ENCODE results near the gene TAMM41. TPM values are rescaled to one million over a fixed set of nuclear protein-coding genes. Genes with fewer than 3 reads are reported as not detected.

The TAMM41 gene
- total and polyA plus RNA-seq, 10 of the 15 experiments (the other 5 are each of a cell fraction or from before 2014, with no cell fraction given), result 10.4 to 36.6 (median 18.3) TPM

DNA sequence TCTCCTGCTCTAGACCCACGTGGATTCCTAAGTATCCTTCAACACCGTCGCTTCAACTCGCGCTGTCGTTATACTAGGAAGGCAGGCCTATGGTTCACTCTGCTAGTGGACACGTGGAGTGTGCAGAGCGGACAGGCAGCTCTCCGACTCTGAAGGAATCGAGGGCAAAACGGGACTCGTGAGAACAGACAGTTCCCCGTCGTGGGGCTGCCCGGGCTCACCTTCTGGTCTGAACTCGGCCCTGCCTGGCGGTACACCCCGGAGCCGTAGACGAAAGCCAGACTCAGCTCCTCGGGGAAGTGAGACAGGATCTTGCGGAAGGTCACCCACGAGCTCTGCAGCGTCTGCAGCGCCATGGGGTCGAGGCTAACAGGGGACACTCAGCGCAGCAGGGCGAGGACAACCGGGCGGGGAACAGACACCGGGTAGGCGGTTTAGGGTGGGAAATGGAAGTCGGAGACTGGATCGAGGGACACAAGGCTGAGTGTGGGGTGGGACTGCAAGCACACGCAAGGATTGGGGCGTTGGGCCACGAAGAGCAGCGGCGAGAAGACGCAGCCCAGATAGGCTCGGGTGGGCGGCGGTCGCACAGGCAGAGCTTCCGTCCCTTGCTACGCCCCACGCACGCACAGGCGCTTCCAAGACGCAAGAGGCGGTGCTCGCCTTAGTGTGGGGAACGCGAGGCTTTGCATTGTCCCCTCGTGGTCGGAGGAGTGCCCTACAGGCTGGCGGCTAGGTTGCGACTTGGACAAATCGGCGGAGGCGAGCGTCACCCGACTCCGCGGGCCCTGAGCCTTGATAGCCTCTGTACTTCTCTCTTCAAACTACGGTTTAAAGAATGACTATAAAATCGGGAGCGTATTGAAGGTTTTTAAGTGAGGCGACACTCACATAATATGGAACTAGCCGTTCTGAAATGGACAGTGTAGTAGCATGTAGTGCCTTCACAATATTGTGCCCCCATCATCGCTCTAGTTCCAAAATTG is at the start of gene TAMM41 (continued):
- TF ChIP-seq, protein P1, sequence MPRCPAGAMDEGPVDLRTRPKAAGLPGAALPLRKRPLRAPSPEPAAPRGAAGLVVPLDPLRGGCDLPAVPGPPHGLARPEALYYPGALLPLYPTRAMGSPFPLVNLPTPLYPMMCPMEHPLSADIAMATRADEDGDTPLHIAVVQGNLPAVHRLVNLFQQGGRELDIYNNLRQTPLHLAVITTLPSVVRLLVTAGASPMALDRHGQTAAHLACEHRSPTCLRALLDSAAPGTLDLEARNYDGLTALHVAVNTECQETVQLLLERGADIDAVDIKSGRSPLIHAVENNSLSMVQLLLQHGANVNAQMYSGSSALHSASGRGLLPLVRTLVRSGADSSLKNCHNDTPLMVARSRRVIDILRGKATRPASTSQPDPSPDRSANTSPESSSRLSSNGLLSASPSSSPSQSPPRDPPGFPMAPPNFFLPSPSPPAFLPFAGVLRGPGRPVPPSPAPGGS (IDR thresholded peaks at IDR 0.05; ENCODE audit: borderline replicate concordance, insufficient read depth, low read depth, low read length, poor library complexity, severe bottlenecking), result no peak
- TF ChIP-seq TARDBP (IDR thresholded peaks at IDR 0.05; ENCODE audit: borderline replicate concordance) (no peak), IRF5 (IDR thresholded peaks at IDR 0.05; ENCODE audit: borderline replicate concordance) (no peak), FOXM1 (IDR thresholded peaks at IDR 0.05; ENCODE audit: low read depth, low read length) (no peak), EZH2 (IDR thresholded peaks at IDR 0.05; ENCODE audit: borderline replicate concordance, control insufficient read depth, low read depth, low read length) (no peak), CHD2 (IDR thresholded peaks at IDR 0.05; ENCODE audit: borderline replicate concordance, low read depth, low read length) (0 out of 2 replicates have a peak, but pooled peaks have one; percentile 33), KAT2A (conservative IDR thresholded peaks at IDR 0.05; ENCODE audit: control insufficient read depth, low read depth, low read length) (no peak), KLF5 (IDR thresholded peaks at IDR 0.05; ENCODE audit: partially characterized antibody) (peak; percentile 52), ZBED1 (IDR thresholded peaks at IDR 0.05; ENCODE audit: borderline replicate concordance) (no peak), MXI1 (IDR thresholded peaks at IDR 0.05; ENCODE audit: low read depth, low read length) (peak; percentile 67), ATF3 (IDR thresholded peaks at IDR 0.05; ENCODE audit: borderline replicate concordance, extremely low read depth, low read depth, low read length) (0 out of 2 replicates have a peak, but pooled peaks have one; percentile 0), PKNOX1 (IDR thresholded peaks at IDR 0.05) (peak; percentile 47; the same call in 1 of the 2 replicates), NFYB (IDR thresholded peaks at IDR 0.05; ENCODE audit: insufficient read depth, low read depth, low read length) (no peak), RAD51 (IDR thresholded peaks at IDR 0.05) (no peak), BRCA1 (IDR thresholded peaks at IDR 0.05; ENCODE audit: low read depth, low read length) (no peak), ZNF274 (IDR thresholded peaks at IDR 0.05; ENCODE audit: insufficient read depth, insufficient read length) (no peak), RELA (IDR thresholded peaks at IDR 0.05; ENCODE audit: borderline replicate concordance, partially characterized antibody) (no peak), ELK1 (IDR thresholded peaks at IDR 0.05; ENCODE audit: low read depth, low read length) (peak; percentile 37; the same call in 1 of the 2 replicates)
- TF ChIP-seq, protein P2, sequence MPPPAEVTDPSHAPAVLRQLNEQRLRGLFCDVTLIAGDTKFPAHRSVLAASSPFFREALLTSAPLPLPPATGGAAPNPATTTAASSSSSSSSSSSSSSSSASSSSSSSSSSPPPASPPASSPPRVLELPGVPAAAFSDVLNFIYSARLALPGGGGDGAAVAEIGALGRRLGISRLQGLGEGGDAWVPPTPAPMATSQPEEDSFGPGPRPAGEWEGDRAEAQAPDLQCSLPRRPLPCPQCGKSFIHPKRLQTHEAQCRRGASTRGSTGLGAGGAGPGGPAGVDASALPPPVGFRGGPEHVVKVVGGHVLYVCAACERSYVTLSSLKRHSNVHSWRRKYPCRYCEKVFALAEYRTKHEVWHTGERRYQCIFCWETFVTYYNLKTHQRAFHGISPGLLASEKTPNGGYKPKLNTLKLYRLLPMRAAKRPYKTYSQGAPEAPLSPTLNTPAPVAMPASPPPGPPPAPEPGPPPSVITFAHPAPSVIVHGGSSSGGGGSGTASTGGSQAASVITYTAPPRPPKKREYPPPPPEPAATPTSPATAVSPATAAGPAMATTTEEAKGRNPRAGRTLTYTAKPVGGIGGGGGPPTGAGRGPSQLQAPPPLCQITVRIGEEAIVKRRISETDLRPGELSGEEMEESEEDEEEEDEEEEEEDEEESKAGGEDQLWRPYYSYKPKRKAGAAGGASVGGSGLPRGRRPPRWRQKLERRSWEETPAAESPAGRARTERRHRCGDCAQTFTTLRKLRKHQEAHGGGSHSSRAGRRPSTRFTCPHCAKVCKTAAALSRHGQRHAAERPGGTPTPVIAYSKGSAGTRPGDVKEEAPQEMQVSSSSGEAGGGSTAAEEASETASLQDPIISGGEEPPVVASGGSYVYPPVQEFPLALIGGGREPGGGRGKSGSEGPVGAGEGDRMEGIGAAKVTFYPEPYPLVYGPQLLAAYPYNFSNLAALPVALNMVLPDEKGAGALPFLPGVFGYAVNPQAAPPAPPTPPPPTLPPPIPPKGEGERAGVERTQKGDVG (CRISPR knock-in tag; IDR thresholded peaks at IDR 0.05), result no peak

All from GM12878 (cell line).